Transverse colon (tissue), 4 donors: Measurements from ENCODE around the gene NAT14. TPM values are rescaled to one million over a fixed set of nuclear protein-coding genes. Genes with fewer than 3 reads are reported as not detected.

Source experiments
- DNase-seq: peaks from one replicate; pipeline ENCODE4 v3.0.0-alpha.2; 2019
- H3K27ac ChIP-seq, 4 donors: fragments of 200-600 bp; sonication (generic); 2 replicates each; pipeline ENCODE4 v1.5.1; 2016 to 2018; ENCODE audit warnings: inconsistent platforms in 4 of 4
- H3K27me3 ChIP-seq: fragments of 200-600 bp; sonication (generic); 2 replicates; pipeline ENCODE4 v1.5.1; 2017; ENCODE audit warnings: inconsistent platforms
- H3K36me3 ChIP-seq, 4 donors: fragments of 200-600 bp; sonication (generic); 2 replicates each; pipeline ENCODE4 v1.5.1; 2017 to 2019; ENCODE audit warnings: inconsistent platforms in 4 of 4
- H3K4me1 ChIP-seq, 4 donors: fragments of 200-600 bp; sonication (generic); 2 replicates each; pipeline ENCODE4 v1.5.1; 2017 to 2020; ENCODE audit warnings: inconsistent platforms in 4 of 4
- H3K4me3 ChIP-seq, 4 donors: fragments of 200-600 bp; sonication (generic); 1 replicate in 1 of 4; 2 replicates in 3 of 4; pipeline versions ENCODE4 v1.5.1 to v1.6.1; 2017 to 2019; ENCODE audit warnings: inconsistent platforms in 4 of 4
- H3K9me3 ChIP-seq, 2 donors: fragments of 200-600 bp; sonication (generic); 2 replicates each; pipeline ENCODE4 v1.5.1; 2017 to 2019; ENCODE audit warnings: inconsistent platforms in 2 of 2
- CTCF ChIP-seq, 5 experiments: fragments of 200-600 bp in 3 of 5; fragments of 450-650 bp in 2 of 5; sonication (generic) in 3 of 5; IDR thresholded peaks; 1 replicate in 2 of 5; 2 replicates in 3 of 5; pipeline ENCODE4 v1.5.1; 2016 to 2017; ENCODE audit warnings: antibody characterized with exemption in 5 of 5, inconsistent platforms in 3 of 5, mild to moderate bottlenecking in 2 of 5, moderate library complexity in 1 of 5
- EP300 ChIP-seq: sonication (generic); formaldehyde crosslinking; IDR thresholded peaks from one replicate; pipeline ENCODE4 v1.6.1; 2017; ENCODE audit warnings: antibody characterized with exemption, low read depth
- POLR2A ChIP-seq: fragments of 450-650 bp; IDR thresholded peaks from one replicate; pipeline ENCODE4 v1.6.1; 2016; ENCODE audit warnings: antibody characterized with exemption, mild to moderate bottlenecking, moderate library complexity
- POLR2AphosphoS5 ChIP-seq, 3 donors: sonication (generic); formaldehyde crosslinking; IDR thresholded peaks; one replicate each; pipeline ENCODE4 v1.6.1; 2016; ENCODE audit warnings: antibody characterized with exemption in 3 of 3
- WGBS, 2 donors: methylation state at CpG; one replicate each; pipeline ENCODE4 v1.1.5; 2018; ENCODE audit warnings: low coverage in 1 of 2; 5-methylcytosine and 5-hydroxymethylcytosine counted together
- in situ Hi-C, 4 donors: fragments of 200-750 bp; cut with MboI; loops; one replicate each; pipeline versions ENCODE4 v1.15.0 to v1.15.1; 2017; ENCODE audit warnings: low sequenced_read_pairs in 3 of 4, low pct_ligation_motif_present in 1 of 4, low pct_unique_long_range_greater_than_20kb in 1 of 4
- intact Hi-C: fragments of 100-400 bp; cut with DNase I; formaldehyde crosslinking; loops from one replicate; pipeline ENCODE4 v1.15.1; 2023; ENCODE audit warnings: low total_unique reads
- total RNA-seq, 4 donors: library from RNA; depleted of rRNA; stranded (reverse); fragments of >200 nt; gene quantifications; one replicate each; pipeline ENCODE4 v1.1.0, GENCODE V29; 2016

NAT14 gene
- total RNA-seq, 4 donors from 2014 or later, result 2.1 to 2.7 TPM; not detected in 2

GRCh38 chr19:55482156-55482961, 2.6 kb upstream of the NAT14 start:
- 93% methylated on average over 69 of the region's 83 CpGs; no CpG with 5 or more reads in 1 of the 2 donors for WGBS, 2 donors
- in situ Hi-C loops, result no loop called here
- H3K36me3 ChIP-seq, result no peaks in the 10 kb centered on the region

GRCh38 chr19:55482967-55483705, 1.9 kb upstream of the NAT14 start:
- DNase-seq, result no peak
- intact Hi-C loops (no loop called here), in situ Hi-C loops (no loop called here)
- TF ChIP-seq POLR2A (no peak), POLR2AphosphoS5 (IDR thresholded peaks at IDR 0.05) (no peak), EP300 (no peak), CTCF (IDR thresholded peaks at IDR 0.05) (no peak)
- Histone ChIP-seq H3K27ac (no peak overlapping the region), H3K9me3 (no peaks in the 10 kb centered on the region), H3K4me1 (peaks cover 33 to 45% (median 40%) of the 10 kb centered on the region in 4 donors), H3K4me3 (no peak overlapping the region), H3K27me3 (peaks cover 10% of the 10 kb centered on the region), H3K36me3 (no peaks in the 10 kb centered on the region)
- WGBS, 2 donors, result 94% methylated on average over 46 of the region's 47 CpGs; no CpG with 5 or more reads in 1 of the 2 donors

More at GRCh38 chr19:55482156-55482961, 2.6 kb upstream of the NAT14 start:
- no peak for DNase-seq
- no peak for TF ChIP-seq POLR2A
- no peak for TF ChIP-seq POLR2AphosphoS5 (IDR thresholded peaks at IDR 0.05)
- TF ChIP-seq CTCF (IDR thresholded peaks at IDR 0.05), result no peak
- TF ChIP-seq EP300, result no peak
- no peak overlapping the region for H3K4me3 ChIP-seq
- peaks cover 29 to 47% (median 41%) of the 10 kb centered on the region in 4 donors for H3K4me1 ChIP-seq
- H3K9me3 ChIP-seq, result no peaks in the 10 kb centered on the region
- intact Hi-C loops, result no loop called here
- H3K27ac ChIP-seq, result no peak overlapping the region
- peaks cover 10% of the 10 kb centered on the region for H3K27me3 ChIP-seq

- Histone ChIP-seq H3K27ac (peak overlapping the region; percentile 82 to 94 (median 88)), H3K27me3 (peaks cover 11% of the 10 kb centered on the region), H3K36me3 (no peaks in the 10 kb centered on the region), H3K9me3 (no peaks in the 10 kb centered on the region), H3K4me3 (peak overlapping the region in 2 of 4 donors; percentile 42 to 64), H3K4me1 (peaks cover 33 to 47% (median 41%) of the 10 kb centered on the region in 4 donors)
- intact Hi-C loops (no loop called here), in situ Hi-C loops (no loop called here)
- WGBS, 2 donors, result 73% methylated on average over 31 of the region's 46 CpGs; no CpG with 5 or more reads in 1 of the 2 donors
- TF ChIP-seq POLR2A (no peak), POLR2AphosphoS5 (IDR thresholded peaks at IDR 0.05) (no peak), CTCF (IDR thresholded peaks at IDR 0.05) (no peak), EP300 (no peak)
- DNase-seq, result no peak
Observed at GRCh38 chr19:55483706-55484592, 1.0 kb upstream of the NAT14 start.
